Measurements from ENCODE around the gene SUCO.
"Not testable (repeated sequence)": the region's sequence is repeated elsewhere in the genome, so short reads cannot be mapped to it uniquely, and the experiment has no call there.

SUCO gene

GRCh38 chr1:172616636-172617035 is 83.7 kb downstream of the SUCO start:
- Mint-ChIP-seq H3K9me3 (peaks cover 33% of the 10 kb centered on the region), H3K27ac (peak overlapping the region in 1 of 3 experiments; percentile 35), H3K4me1 (no peaks in the 10 kb centered on the region), H3K36me3 (ENCODE audit: low read depth) (peaks cover 19% of the 10 kb centered on the region), H3K27me3 (ENCODE audit: low read depth) (no peaks in the 10 kb centered on the region), H3K4me3 (no peak overlapping the region)
- no peak for TF ChIP-seq CTCF (IDR thresholded peaks at IDR 0.05; ENCODE audit: unreplicated experiment in 3 of 3)

GRCh38 chr1:172620603-172621002 is 87.7 kb downstream of the SUCO start:
- H3K4me1 Mint-ChIP-seq; H3K4me3 Mint-ChIP-seq; H3K27me3 Mint-ChIP-seq (ENCODE audit: low read depth); H3K27ac Mint-ChIP-seq: not testable (repeated sequence)
- Mint-ChIP-seq H3K36me3 (ENCODE audit: low read depth) (peaks cover 11% of the 10 kb centered on the region), H3K9me3 (peaks cover 42% of the 10 kb centered on the region)

- Mint-ChIP-seq H3K9me3 (peaks cover 32% of the 10 kb centered on the region), H3K27me3 (ENCODE audit: low read depth) (no peaks in the 10 kb centered on the region), H3K36me3 (ENCODE audit: low read depth) (peaks cover 11% of the 10 kb centered on the region), H3K27ac (no peak overlapping the region), H3K4me1 (no peaks in the 10 kb centered on the region), H3K4me3 (no peak overlapping the region)
- TF ChIP-seq CTCF (IDR thresholded peaks at IDR 0.05; ENCODE audit: unreplicated experiment in 3 of 3): no peak
Measured at GRCh38 chr1:172622541-172622940, 89.6 kb downstream of the SUCO start.

GRCh38 chr1:172623748-172624147 is 90.8 kb downstream of the SUCO start:
- Mint-ChIP-seq H3K4me1 (no peaks in the 10 kb centered on the region), H3K27ac (no peak overlapping the region), H3K36me3 (ENCODE audit: low read depth) (peaks cover 11% of the 10 kb centered on the region), H3K4me3 (no peak overlapping the region), H3K27me3 (ENCODE audit: low read depth) (no peaks in the 10 kb centered on the region), H3K9me3 (peaks cover 28% of the 10 kb centered on the region)
- no peak for TF ChIP-seq CTCF (IDR thresholded peaks at IDR 0.05; ENCODE audit: unreplicated experiment in 3 of 3)

- Mint-ChIP-seq H3K27ac (no peak overlapping the region), H3K9me3 (peaks cover 16% of the 10 kb centered on the region), H3K4me1 (no peaks in the 10 kb centered on the region), H3K4me3 (no peak overlapping the region), H3K36me3 (ENCODE audit: low read depth) (no peaks in the 10 kb centered on the region), H3K27me3 (ENCODE audit: low read depth) (no peaks in the 10 kb centered on the region)
- TF ChIP-seq CTCF (IDR thresholded peaks at IDR 0.05; ENCODE audit: unreplicated experiment in 3 of 3): no peak
Measured at GRCh38 chr1:172626845-172627244, 93.9 kb downstream of the SUCO start.

- Mint-ChIP-seq H3K27ac (no peak overlapping the region), H3K4me3 (no peak overlapping the region), H3K4me1 (no peaks in the 10 kb centered on the region), H3K36me3 (ENCODE audit: low read depth) (no peaks in the 10 kb centered on the region), H3K27me3 (ENCODE audit: low read depth) (no peaks in the 10 kb centered on the region), H3K9me3 (peaks cover 15% of the 10 kb centered on the region)
- TF ChIP-seq CTCF (IDR thresholded peaks at IDR 0.05; ENCODE audit: unreplicated experiment in 3 of 3): no peak
Measured at GRCh38 chr1:172627702-172628101, 94.8 kb downstream of the SUCO start.

Measured in nephron (organoid).